Measurements from ENCODE around the gene CHRNB4. TPM values are rescaled to one million over a fixed set of nuclear protein-coding genes. Genes with fewer than 3 reads are reported as not detected.

Gene CHRNB4
- total RNA-seq, 2 experiments from 2014 or later = not detected

DNA sequence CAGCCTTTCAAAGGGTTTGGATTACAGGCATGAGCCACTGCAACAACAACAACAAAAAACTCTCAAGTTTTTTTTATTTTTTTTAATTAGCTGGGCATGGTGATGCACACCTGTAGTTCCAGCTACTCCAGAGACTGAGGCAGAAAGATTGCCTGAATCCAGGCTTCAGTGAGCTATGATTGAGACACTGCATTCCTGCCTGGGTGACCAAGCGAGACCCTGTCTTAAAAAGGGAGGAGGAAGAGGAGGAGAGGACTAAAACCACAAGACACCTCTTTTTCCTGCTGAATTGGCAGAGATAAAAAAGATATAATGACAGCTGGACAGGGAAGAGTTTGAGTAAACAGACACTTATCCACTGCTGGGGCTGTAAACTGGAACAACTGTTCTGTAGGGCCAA is 22.7 kb upstream of the CHRNB4 start:
- CTCF ChIA-PET = interaction anchor here (0.6 to 1.0 kb wide), 2 partner anchors 24 to 100 kb away, joined by 3 to 4 read pairs; no protein-coding TSS in a partner anchor
- POLR2A ChIA-PET = interaction anchor here (0.6 kb wide), 1 partner anchor 137 kb away, joined by 6 read pairs; no protein-coding TSS in a partner anchor
- no peaks in the 10 kb centered on the region for H3K36me3 Mint-ChIP-seq (ENCODE audit: low read depth)
- H3K4me1 Mint-ChIP-seq = peaks cover 7% of the 10 kb centered on the region
- intact Hi-C loops (cut with DNase I, micrococcal nuclease) = no loop called here
- no peaks in the 10 kb centered on the region for H3K9me3 Mint-ChIP-seq (ENCODE audit: low read depth)
- ATAC-seq (no peak), DNase-seq (no peak)
- H3K27me3 Mint-ChIP-seq = peaks cover 2% of the 10 kb centered on the region
- no peak overlapping the region for H3K4me3 Mint-ChIP-seq
- H3K27ac Mint-ChIP-seq = no peak overlapping the region

DNA sequence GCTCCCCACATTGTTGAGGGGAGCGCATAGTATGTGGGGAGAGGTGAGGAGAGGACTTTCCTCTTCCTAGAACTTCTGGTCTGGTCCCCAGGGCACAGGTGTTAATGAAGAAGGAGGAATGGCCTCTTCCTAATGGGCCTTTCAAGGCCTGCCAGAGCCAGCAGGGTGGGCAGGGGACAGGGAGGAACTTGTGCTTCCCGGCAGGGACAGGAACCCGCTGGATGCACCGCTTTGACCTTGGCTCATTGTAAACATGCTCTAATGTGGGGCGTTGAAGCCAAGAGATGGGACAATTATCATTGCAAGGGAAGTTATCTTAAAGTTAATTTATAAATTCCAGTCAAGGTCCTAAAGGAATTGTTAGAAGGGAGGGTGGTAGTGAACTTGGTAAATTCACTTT is 21.0 kb upstream of the CHRNB4 start:
- no peaks in the 10 kb centered on the region for H3K9me3 Mint-ChIP-seq (ENCODE audit: low read depth)
- no peak overlapping the region for H3K27ac Mint-ChIP-seq
- intact Hi-C loops (cut with DNase I, micrococcal nuclease) = no loop called here
- CTCF ChIA-PET = interaction anchor here (0.6 kb wide), 1 partner anchor 74 kb away, joined by 3 read pairs; no protein-coding TSS in a partner anchor
- no peaks in the 10 kb centered on the region for H3K27me3 Mint-ChIP-seq
- ATAC-seq (no peak), DNase-seq (no peak)
- POLR2A ChIA-PET = no interaction called here
- H3K4me1 Mint-ChIP-seq = peaks cover 7% of the 10 kb centered on the region
- H3K4me3 Mint-ChIP-seq = no peak overlapping the region
- H3K36me3 Mint-ChIP-seq (ENCODE audit: low read depth) = no peaks in the 10 kb centered on the region

DNA sequence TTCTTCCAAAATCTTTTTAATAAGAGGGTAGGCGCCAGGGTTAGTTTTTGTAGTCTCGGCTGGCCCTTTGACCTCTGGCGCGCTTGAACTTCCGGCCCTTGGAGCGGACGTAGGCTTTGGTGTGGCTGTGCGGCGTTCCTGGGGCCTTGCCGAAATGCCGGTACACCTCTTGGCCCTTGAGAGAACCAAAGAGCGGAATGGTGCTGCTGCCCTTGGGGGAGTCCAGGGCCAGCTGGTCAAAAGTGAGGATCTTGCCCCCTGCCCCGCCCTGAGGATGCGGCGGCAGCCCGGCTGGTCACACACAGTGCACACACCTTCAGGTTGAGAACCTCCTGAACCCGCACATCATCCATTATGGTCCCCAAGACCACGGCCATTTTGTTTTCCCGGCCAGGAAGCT is 20.0 kb upstream of the CHRNB4 start:
- ATAC-seq = no peak
- ChIA-PET CTCF (no interaction called here), POLR2A (no interaction called here)
- no peaks in the 10 kb centered on the region for H3K9me3 Mint-ChIP-seq (ENCODE audit: low read depth)
- no peak overlapping the region for H3K27ac Mint-ChIP-seq
- H3K27me3 Mint-ChIP-seq = no peaks in the 10 kb centered on the region
- H3K36me3 Mint-ChIP-seq (ENCODE audit: low read depth) = no peaks in the 10 kb centered on the region
- no peak for DNase-seq
- no peak overlapping the region for H3K4me3 Mint-ChIP-seq
- intact Hi-C loops (cut with DNase I, micrococcal nuclease) = no loop called here
- H3K4me1 Mint-ChIP-seq = peaks cover 5% of the 10 kb centered on the region

DNA sequence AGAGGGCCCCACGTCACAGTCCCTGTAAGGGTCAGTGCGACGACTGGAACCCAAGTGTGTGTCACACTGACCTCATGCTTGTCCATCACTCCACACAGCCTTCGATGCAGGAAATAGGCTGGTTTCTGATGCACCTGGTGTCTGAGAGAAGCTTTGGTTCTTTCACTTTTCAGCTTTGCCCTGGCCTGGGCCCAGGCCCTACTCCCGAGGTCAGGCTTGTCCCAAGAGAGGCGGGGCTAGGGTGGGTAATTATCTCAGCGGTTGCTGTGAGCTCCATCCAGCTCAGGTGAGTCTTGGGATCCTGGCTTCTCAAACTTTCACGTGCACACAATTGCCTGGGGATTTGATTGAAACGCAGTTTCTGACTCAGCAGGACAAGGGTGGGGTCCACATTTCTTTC is 19.6 kb upstream of the CHRNB4 start:
- Mint-ChIP-seq H3K9me3 (ENCODE audit: low read depth) (no peaks in the 10 kb centered on the region), H3K36me3 (ENCODE audit: low read depth) (no peaks in the 10 kb centered on the region), H3K27ac (no peak overlapping the region), H3K27me3 (no peaks in the 10 kb centered on the region), H3K4me3 (no peak overlapping the region), H3K4me1 (peaks cover under 1% of the 10 kb centered on the region)
- no peak for DNase-seq
- ChIA-PET POLR2A (no interaction called here), CTCF (no interaction called here)
- no peak for ATAC-seq
- intact Hi-C loops (cut with DNase I, micrococcal nuclease) = no loop called here

DNA sequence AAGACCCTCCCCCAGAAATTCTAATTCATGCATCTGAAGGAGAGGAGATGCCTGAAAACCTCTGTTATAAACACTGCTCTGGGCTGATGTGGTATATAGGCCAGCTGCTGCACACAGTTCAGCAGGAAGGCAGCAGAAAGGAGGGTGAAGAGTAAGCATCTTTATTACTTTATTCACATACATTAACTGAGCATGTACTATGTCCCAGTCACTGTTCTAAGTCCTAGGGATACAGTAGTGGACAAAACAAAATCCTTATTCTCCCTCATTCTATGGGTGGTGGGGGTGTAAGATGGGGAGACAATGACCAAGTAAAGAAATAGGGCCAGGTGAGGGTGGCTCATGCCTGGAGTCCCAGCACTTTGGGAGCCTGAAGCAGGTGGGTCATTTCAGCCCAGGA is 17.8 kb upstream of the CHRNB4 start:
- Mint-ChIP-seq H3K9me3 (ENCODE audit: low read depth) (no peaks in the 10 kb centered on the region), H3K27ac (no peak overlapping the region), H3K27me3 (peaks cover 5% of the 10 kb centered on the region), H3K4me1 (no peaks in the 10 kb centered on the region), H3K36me3 (ENCODE audit: low read depth) (no peaks in the 10 kb centered on the region), H3K4me3 (no peak overlapping the region)
- DNase-seq (no peak), ATAC-seq (no peak)
- ChIA-PET POLR2A (no interaction called here), CTCF (interaction anchor here (0.7 kb wide), 1 partner anchor 9 kb away, joined by 3 read pairs; no protein-coding TSS in a partner anchor)
- intact Hi-C loops (cut with DNase I, micrococcal nuclease) = no loop called here

DNA sequence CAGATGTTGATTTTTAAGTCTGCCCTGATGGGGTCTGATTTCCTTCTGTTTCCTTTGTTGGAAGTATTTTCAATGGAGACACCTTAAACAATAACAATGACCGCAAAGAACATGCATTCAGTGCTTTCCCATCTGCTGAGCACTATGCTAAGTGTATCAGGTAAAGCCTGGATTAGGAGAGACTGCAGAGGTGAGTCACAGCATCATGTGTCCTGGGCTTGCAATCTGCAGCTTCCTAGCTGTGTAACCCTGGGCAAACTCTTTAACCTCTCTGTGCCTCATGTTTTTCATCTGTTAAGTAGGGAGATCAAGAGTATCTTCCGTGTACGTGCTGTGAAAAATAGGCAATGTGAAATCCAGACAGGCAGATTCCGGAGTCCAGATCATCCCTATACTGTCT is 13.3 kb upstream of the CHRNB4 start:
- no peak overlapping the region for H3K27ac Mint-ChIP-seq
- ATAC-seq (no peak), DNase-seq (no peak)
- H3K36me3 Mint-ChIP-seq (ENCODE audit: low read depth) = no peaks in the 10 kb centered on the region
- no peaks in the 10 kb centered on the region for H3K9me3 Mint-ChIP-seq (ENCODE audit: low read depth)
- intact Hi-C loops (cut with DNase I, micrococcal nuclease) = no loop called here
- no peaks in the 10 kb centered on the region for H3K4me1 Mint-ChIP-seq
- peaks cover 5% of the 10 kb centered on the region for H3K27me3 Mint-ChIP-seq
- CTCF ChIA-PET = no interaction called here
- no peak overlapping the region for H3K4me3 Mint-ChIP-seq
- POLR2A ChIA-PET = no interaction called here

DNA sequence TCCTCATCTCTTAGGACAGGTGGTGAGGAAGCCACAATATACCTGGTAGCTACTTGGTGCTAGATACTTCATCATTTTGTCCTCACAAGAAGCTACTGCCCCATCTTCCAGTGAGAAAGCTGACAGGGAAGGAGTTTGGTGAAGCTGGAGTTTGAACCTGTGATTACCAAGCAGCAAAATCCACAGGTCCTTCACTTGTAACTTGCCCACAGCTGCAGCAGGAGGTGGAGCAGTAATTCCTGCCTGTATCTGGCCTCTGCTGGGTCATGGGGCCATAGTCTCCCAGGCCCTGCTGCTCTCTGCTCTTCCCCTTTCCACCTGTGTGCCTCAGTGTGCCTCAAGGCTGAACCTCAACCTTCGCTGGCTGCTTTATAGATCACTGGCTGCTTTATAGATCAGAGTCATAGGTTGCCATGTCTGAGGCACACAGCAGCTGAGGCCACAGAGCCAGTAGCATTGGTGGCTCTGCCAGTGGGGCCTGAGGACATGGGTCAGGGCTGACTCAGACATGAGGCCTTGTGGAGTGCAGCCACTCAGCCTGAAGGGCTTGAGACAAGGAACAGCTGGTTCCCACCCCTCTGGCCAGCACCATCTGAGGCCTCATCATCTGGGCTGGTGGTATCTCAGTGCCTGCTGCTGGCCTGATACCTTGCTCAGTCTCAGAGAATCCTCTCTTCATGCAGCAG is 11.1 kb upstream of the CHRNB4 start:
- H3K9me3 Mint-ChIP-seq (ENCODE audit: low read depth) = no peaks in the 10 kb centered on the region
- POLR2A ChIA-PET = no interaction called here
- peaks cover 5% of the 10 kb centered on the region for H3K27me3 Mint-ChIP-seq
- ATAC-seq (no peak), DNase-seq (no peak)
- no peak overlapping the region for H3K4me3 Mint-ChIP-seq
- H3K4me1 Mint-ChIP-seq = no peaks in the 10 kb centered on the region
- no peaks in the 10 kb centered on the region for H3K36me3 Mint-ChIP-seq (ENCODE audit: low read depth)
- CTCF ChIA-PET = interaction anchor here (0.6 to 1.6 kb wide), 2 partner anchors 13 to 21 kb away, joined by 3 to 6 read pairs; no protein-coding TSS in a partner anchor
- intact Hi-C loops (cut with DNase I, micrococcal nuclease) = no loop called here
- no peak overlapping the region for H3K27ac Mint-ChIP-seq

DNA sequence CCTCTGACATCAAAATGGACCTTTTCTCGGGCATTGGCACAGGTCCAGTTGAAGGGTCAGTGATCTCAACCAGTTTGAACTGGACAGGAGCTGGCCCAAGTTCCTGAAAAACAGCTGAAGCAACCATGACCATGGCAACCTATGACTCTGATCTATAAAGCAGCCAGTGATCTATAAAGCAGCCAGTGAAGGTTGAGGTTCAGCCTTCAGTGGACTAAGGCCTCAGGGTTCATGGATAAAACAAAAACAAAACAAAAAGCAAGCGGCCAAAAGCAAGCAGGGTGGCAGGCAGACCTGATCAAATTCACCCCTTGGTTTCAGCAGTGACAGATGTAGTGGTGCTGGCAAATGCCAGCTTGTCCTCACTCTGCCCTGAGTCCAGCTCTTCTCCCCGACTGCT is 10.0 kb upstream of the CHRNB4 start:
- no peaks in the 10 kb centered on the region for H3K9me3 Mint-ChIP-seq (ENCODE audit: low read depth)
- H3K36me3 Mint-ChIP-seq (ENCODE audit: low read depth) = no peaks in the 10 kb centered on the region
- ATAC-seq (no peak), DNase-seq (no peak)
- H3K27ac Mint-ChIP-seq = no peak overlapping the region
- ChIA-PET CTCF (interaction anchor here (0.7 to 0.8 kb wide), 2 partner anchors 32 to 56 kb away, joined by 3 to 4 read pairs; no protein-coding TSS in a partner anchor), POLR2A (no interaction called here)
- intact Hi-C loops (cut with DNase I, micrococcal nuclease) = no loop called here
- no peaks in the 10 kb centered on the region for H3K4me1 Mint-ChIP-seq
- H3K4me3 Mint-ChIP-seq = no peak overlapping the region
- peaks cover 5% of the 10 kb centered on the region for H3K27me3 Mint-ChIP-seq

DNA sequence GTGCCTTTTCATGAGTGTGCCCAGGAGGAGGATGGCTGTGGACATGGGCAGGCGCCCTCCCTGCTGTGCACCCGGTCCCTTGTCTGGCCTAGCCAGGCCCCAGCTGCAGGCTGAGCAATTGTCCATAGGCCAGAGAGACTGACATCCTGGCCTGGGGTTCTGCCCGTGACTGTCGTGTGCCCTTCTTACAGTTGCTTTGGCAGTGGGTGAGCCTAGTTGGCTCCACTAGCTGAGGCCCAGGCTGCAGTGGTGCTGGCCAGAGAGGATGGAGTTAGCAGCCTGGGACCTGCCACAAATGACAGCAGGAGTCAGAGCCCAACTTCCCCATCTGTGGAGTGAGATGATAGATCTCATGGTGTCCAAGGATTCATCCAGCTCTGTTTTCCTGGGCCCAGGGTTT is 9.0 kb upstream of the CHRNB4 start:
- H3K9me3 Mint-ChIP-seq (ENCODE audit: low read depth) = no peaks in the 10 kb centered on the region
- no peak for DNase-seq
- ATAC-seq = no peak
- no peaks in the 10 kb centered on the region for H3K4me1 Mint-ChIP-seq
- intact Hi-C loops (cut with DNase I, micrococcal nuclease) = no loop called here
- H3K4me3 Mint-ChIP-seq = no peak overlapping the region
- no peaks in the 10 kb centered on the region for H3K36me3 Mint-ChIP-seq (ENCODE audit: low read depth)
- H3K27ac Mint-ChIP-seq = no peak overlapping the region
- H3K27me3 Mint-ChIP-seq = peaks cover 5% of the 10 kb centered on the region
- ChIA-PET POLR2A (no interaction called here), CTCF (interaction anchor here (0.8 kb wide), 2 partner anchors 12 to 79 kb away, joined by 4 read pairs; no protein-coding TSS in a partner anchor)

DNA sequence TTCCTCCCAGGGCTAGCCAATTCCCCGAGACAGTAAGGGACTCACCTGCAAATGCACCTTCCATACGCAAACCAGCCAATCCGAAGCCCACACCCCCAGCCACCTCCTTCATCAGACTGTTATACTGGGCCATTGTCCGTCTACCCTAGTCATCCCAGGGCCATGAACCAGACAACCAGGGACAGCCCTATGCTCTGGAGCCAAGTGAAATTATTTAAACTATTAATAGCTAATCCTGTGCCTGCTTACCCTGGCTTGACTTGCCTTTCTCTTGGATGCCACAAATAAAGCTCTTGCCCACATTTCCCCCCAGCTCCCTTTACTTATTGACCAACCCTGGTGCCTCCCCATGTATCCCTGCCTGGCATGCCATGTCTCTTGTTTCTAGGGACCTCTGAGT is 4.0 kb upstream of the CHRNB4 start:
- H3K27me3 Mint-ChIP-seq = peaks cover 12% of the 10 kb centered on the region
- H3K4me3 Mint-ChIP-seq = no peak overlapping the region
- H3K36me3 Mint-ChIP-seq (ENCODE audit: low read depth) = no peaks in the 10 kb centered on the region
- peaks cover 8% of the 10 kb centered on the region for H3K4me1 Mint-ChIP-seq
- H3K27ac Mint-ChIP-seq = no peak overlapping the region
- intact Hi-C loops (cut with DNase I, micrococcal nuclease) = no loop called here
- POLR2A ChIA-PET = no interaction called here
- H3K9me3 Mint-ChIP-seq (ENCODE audit: low read depth) = no peaks in the 10 kb centered on the region
- DNase-seq (no peak), ATAC-seq (no peak)
- CTCF ChIA-PET = interaction anchor here (0.8 kb wide), 1 partner anchor 401 kb away, joined by 3 read pairs; no protein-coding TSS in a partner anchor

DNA sequence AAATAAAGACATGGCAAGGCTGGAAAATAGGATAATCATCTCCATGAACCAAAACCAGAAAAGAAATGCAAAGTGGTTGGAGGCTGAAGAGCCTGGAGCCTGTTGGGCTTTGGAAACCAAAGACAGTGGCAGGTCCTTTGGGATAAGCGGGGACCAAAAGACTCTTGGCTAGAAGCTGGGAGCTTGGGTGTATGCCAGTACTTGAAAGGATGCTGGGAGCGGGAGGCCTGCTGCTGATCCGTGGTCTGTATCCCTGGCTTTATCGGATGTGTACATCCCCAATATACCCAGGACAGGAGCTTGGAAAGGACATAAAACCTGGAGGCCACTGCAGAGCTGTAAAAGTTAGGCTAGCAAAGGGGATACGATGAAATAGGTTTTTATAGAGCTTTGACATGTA is 1.3 kb upstream of the CHRNB4 start:
- ATAC-seq (no peak), DNase-seq (no peak)
- H3K36me3 Mint-ChIP-seq (ENCODE audit: low read depth) = no peaks in the 10 kb centered on the region
- peaks cover 8% of the 10 kb centered on the region for H3K4me1 Mint-ChIP-seq
- ChIA-PET CTCF (interaction anchor here (0.6 to 1.6 kb wide), 5 partner anchors 15 to 1054 kb away, joined by 3 to 6 read pairs (median 4); no protein-coding TSS in a partner anchor), POLR2A (no interaction called here)
- no peak overlapping the region for H3K4me3 Mint-ChIP-seq
- no peak overlapping the region for H3K27ac Mint-ChIP-seq
- peaks cover 19% of the 10 kb centered on the region for H3K27me3 Mint-ChIP-seq
- no peaks in the 10 kb centered on the region for H3K9me3 Mint-ChIP-seq (ENCODE audit: low read depth)
- intact Hi-C loops (cut with DNase I, micrococcal nuclease) = no loop called here

DNA sequence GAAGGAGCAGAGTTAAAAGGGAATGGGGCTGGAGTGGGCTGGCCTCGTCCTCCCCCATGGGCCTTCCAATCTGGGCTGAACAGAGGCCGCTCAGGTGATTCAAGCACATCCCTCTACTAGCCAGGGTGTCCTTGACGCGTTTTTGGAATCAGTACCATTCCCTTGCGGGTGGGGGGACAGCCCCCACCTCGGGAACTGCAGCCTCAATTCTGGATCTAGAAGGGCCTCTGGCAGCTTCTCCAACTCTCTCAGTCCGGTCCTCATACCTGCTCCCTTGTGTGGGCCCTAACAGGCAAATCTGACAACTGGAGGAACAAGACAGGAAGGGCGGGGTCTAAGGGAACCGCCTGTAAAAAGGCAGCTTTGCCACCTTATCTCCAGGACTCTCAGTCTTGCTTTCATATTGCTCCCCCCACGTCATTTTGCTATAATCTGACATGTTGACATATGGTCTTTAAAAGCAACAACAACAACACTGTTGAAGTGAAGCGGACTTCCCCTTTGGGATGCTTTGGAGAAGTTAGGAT is 802 bp upstream of the CHRNB4 start:
- peaks cover 8% of the 10 kb centered on the region for H3K4me1 Mint-ChIP-seq
- H3K27ac Mint-ChIP-seq = no peak overlapping the region
- ATAC-seq (no peak), DNase-seq (no peak)
- ChIA-PET POLR2A (no interaction called here), CTCF (interaction anchor here (0.6 to 1.6 kb wide), 4 partner anchors 16 to 99 kb away, joined by 3 to 6 read pairs (median 4); no protein-coding TSS in a partner anchor)
- no peaks in the 10 kb centered on the region for H3K9me3 Mint-ChIP-seq (ENCODE audit: low read depth)
- H3K4me3 Mint-ChIP-seq = peak overlapping the region; percentile 29
- H3K27me3 Mint-ChIP-seq = peaks cover 19% of the 10 kb centered on the region
- H3K36me3 Mint-ChIP-seq (ENCODE audit: low read depth) = no peaks in the 10 kb centered on the region
- intact Hi-C loops (cut with DNase I, micrococcal nuclease) = no loop called here

Measured in activated CD4-positive, alpha-beta T cell treated with anti-CD3 and anti-CD28 coated beads for 36 hours (primary cell).